Stimulated activated CD8-positive, alpha-beta memory T cell treated with anti-CD3 and anti-CD28 coated beads, Interleukin-4, amount 100 ng/mL, for 4 hours (primary cell): ENCODE measurements around the gene COQ8B.
"Not testable (repeated sequence)": the region's sequence is repeated elsewhere in the genome, so short reads cannot be mapped to it uniquely, and the experiment has no call there.

Experiments used
- DNase-seq, 2 donors: peaks; one replicate each; pipeline ENCODE4 v3.0.0-alpha.2; 2020; ENCODE audit warnings: low read depth in 2 of 2, low spot score in 1 of 2

COQ8B gene

GRCh38 chr19:40716482-40717324 lies at the start of gene COQ8B, which contains the start of gene ITPKC:
COQ8B (minus strand) TSS chr19:40716886; CDS start chr19:40714632, 2,254 bp downstream.
ITPKC (plus strand) TSS chr19:40717112; CDS start chr19:40717136, 24 bp downstream.
- peak; percentile 100 for DNase-seq

DNA sequence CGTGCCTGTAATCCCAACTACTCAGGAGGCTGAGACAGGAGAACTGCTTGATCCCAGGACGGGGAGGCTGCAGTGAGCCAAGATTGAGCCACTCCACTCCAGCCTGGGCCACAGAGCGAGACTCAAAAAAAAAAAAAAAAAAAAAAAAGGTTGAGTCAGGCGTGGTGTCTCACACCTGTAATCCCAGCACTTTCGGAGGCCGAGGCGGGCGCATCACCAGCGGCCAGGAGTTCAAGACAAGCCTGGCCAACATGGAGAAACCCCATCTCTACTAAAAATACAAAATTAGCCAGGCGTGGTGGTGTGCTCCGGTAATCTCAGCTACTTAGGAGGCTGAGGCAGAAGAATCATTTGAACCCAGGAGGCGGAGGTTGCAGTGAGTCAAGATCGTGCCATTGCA lies 49.7 kb upstream of the COQ8B start:
- not testable (repeated sequence) for DNase-seq

GRCh38 chr19:40763963-40764362 lies 47.3 kb upstream of the COQ8B start:
- no peak for DNase-seq

GRCh38 chr19:40763526-40763925 lies 46.8 kb upstream of the COQ8B start:
- DNase-seq: no peak

DNA sequence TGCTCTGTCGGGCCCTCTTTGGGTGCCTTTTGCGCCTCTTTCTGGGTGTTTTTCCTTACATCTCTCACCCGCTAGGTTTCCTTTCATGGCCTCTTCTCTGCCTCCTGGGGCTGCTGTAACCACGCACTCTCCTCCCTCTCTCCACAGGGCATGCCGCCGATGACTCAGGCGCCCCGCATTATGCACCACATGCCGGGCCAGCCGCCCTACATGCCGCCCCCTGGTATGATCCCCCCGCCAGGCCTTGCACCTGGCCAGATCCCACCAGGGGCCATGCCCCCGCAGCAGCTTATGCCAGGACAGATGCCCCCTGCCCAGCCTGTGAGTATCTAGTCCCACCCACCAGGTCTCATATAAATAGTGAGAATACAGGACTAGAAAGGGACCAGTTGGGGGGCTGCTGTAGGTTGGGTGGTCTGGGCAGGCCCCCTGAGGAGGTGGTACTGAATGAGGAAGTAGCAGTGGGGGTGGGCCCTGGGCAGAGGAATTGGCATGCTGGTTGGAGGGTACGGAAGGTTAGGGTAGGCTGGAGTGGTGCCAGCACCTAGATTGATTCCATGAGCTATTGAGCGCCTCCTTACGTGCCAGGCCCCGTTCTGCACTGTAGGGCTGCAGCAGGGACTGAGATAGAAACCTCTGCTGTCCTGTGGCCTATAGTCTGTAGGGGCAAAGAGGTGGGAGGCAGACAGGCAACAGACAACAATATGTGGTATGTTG lies 46.2 kb upstream of the COQ8B start:
- DNase-seq: no peak

GRCh38 chr19:40759352-40759751 lies 42.7 kb upstream of the COQ8B start:
- no peak for DNase-seq

- no peak for DNase-seq
Observed at GRCh38 chr19:40758491-40758890, 41.8 kb upstream of the COQ8B start.

DNA sequence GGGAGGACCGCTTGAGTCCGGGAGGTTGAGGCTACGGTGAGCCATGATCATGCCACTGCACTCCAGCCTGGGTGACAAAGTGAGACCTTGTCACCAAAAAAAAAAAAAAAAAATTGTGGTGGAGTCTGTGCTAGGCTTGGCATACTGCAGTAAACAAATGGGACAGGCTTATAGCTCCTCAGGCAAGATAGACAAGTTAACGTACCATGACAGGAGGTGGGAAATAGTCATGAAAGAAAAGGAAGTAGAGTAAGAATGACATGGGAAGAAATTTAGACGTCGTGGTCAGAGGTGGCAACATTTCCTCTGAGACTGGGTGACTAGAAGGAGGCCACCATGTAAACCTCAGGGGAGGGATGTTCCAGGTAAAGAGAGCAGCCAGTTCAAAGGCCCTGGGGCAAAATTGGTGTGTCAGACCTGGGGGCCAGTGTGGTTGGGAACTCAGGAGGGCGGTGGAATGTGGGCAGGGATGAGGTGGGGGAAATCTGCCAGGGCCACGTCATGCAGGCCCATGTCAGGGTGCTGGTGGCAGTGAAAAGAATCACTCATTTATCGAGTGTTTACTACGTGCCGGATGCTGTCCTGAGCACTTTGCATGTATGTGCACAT lies 39.9 kb upstream of the COQ8B start:
- no peak for DNase-seq

GRCh38 chr19:40755791-40756190 lies 39.1 kb upstream of the COQ8B start:
- no peak for DNase-seq

- no peak for DNase-seq
Observed at GRCh38 chr19:40755248-40755624, 38.5 kb upstream of the COQ8B start.

GRCh38 chr19:40754611-40755247 lies 38.0 kb upstream of the COQ8B start:
- no peak for DNase-seq

- DNase-seq: no peak
Observed at GRCh38 chr19:40752257-40752781, 35.6 kb upstream of the COQ8B start.

GRCh38 chr19:40750874-40751537 lies 34.3 kb upstream of the COQ8B start, which contains the start of gene SNRPA:
SNRPA (plus strand) TSS chr19:40751203; CDS start chr19:40751409, 206 bp downstream.
- DNase-seq: peak; percentile 90 to 92

DNA sequence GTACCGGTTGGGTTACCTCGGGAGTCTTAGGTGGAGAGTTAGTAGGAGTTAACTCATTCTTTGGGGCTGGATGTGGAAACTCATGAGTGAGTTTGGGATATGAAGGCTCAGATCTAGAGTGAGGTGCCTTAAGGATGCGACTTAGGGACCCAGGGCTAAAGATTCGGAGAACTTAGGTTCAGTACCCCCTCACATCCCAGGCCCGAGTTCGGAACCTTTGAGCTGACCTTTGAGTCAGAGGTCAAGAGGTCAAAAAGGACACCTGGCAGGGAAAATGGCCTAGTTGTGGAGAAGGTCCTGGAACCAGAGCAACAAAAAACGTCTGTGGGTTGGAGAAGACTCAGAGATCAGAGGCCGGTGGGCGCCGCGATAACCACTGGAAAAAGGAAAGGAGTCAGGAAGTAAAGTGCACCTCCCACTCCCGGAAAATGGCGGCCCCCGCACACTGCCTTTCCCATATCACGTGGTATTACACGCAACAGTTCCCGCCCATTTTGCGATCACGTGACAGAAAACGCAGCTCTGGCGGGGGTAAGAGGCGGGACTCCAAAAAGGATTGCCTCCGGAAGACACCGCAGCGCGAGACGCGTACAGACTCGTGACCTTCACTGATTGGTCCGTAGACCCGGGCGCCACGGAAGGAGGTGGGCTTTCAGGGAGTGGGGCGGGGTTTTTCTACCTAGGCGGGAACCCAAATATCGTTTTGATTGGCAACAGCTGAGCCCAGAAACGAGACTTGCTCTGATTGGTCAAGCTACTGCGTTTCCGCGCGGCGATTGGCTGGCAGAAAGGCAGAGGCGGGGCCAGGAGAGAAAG lies 33.6 kb upstream of the COQ8B start, which contains the start of gene ACTMAP:
Gene ACTMAP, minus strand, starts transcription at position 420 of the 816 bp plus-strand sequence. CDS start 674 bp downstream, outside the sequence.
- peak; percentile 99 for DNase-seq

- no peak for DNase-seq
Observed at GRCh38 chr19:40747536-40747935, 30.9 kb upstream of the COQ8B start.

DNA sequence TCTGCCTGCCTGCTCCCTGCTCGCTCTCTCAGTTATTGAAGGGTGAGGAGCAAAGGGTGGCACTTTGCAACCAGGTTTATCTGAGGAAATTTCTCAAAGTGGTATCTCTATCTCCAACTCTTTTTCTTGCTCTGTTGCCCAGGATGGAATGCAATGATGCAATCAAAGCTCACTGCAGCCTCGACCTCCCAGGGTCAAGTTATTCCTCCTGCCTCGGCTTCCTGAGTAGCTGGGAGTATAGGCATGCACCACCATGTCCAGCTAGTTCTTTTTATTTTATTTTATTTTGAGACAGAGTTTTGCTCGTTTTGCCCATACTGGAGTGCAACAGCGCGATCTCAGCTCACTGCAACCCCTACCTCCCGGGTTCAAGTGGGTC lies 28.7 kb upstream of the COQ8B start:
- DNase-seq: no peak

DNA sequence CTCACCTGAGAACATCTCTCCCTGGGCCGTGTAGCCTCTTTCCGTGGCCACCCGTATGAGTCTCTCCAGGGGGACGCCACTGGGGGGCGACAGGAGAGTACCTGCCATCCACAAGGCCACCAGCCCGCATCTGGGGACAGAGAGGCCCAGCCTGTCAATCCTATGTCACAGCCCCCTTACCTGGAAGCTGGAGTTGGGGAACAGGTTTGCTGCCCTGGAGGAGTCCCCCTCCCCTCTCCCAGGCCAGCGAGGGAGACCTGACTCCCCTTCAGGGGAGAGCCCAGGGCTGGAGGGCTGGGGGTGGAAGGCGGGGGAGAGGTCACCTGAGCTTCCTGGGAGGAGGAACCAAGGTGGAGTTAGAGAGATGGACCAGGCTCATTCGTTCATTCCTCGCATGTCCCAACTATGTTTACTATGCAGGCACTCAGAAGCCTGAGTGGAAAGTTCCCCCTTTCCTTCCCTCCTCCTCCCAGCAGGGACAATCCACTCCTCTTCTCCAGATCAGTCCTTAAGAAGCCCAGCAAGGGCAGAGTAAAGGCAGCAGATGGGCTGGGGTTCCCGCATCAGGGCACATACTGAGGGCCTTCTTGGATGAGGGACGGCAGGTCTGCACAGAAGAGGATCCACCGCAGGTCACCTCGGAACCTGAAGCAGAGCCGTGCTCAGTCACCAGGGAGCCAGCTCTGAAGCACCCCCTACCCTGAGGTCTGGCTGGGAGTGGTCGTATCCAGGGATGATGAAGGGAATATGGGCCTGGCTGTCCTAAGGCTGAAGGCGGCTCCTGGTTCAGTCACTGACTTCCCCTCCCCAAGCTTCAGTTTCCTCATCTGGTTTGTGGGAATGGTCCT lies 28.1 kb upstream of the COQ8B start:
- no peak for DNase-seq

DNA sequence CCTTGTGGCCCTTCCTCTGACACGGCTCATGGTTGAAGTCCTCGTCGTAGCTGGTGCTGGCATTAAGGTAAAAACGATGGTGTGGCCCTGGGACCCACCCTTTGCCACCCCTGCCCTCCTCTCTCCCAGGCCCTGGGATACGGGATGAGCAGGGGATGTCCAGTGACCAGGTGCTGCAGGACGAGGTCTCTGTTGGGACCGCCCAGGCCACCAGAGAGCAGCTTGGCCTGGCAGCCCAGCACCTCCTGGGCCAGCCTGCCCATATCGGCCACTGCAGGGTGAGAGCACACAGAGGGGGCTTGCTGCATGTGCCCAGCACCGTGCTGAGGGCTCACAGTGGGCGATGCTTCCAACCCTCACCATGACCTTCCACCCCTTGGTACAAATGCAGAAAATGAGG lies 27.2 kb upstream of the COQ8B start:
- DNase-seq: no peak

- no peak for DNase-seq
Observed at GRCh38 chr19:40742886-40743285, 26.2 kb upstream of the COQ8B start.
